ENCODE results near the gene SIGLEC7. TPM values are rescaled to one million over a fixed set of nuclear protein-coding genes. Genes with fewer than 3 reads are reported as not detected.
"Not testable (repeated sequence)": the region's sequence is repeated elsewhere in the genome, so short reads cannot be mapped to it uniquely, and the experiment has no call there.

Gene SIGLEC7
- total RNA-seq, 1 donor from 2014 or later = not detected

DNA sequence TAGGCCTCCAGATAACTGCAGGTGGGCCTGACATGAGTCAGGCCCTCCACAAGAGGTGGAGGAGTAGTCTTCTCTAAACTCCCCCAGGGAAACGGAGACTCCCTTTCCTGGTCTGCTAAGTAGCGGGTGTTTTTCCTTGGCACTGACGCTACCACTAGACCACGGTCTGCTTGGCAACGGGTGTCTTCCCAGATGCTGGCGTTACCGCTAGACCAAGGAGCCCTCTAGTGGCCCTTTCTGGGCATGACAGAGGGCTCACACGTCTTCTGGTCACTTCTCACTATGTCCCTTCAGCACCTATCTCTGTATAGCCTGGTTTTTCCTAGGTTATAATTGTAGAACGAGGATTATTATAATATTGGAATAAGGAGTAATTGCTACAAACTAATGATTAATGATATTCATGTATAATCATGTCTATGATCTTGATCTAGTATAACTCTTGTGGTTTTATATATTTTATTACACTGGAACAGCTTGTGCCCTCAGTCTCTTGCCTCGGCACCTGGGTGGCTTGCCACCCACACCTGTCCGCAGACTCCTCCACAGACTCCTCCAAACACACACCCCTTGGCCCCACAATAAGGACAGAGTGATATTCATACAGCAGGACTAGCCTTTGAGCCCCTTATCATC lies 27.3 kb downstream of the SIGLEC7 start:
- CTCF ChIA-PET = interaction anchor here (1.4 kb wide), 1 partner anchor 148 kb away, joined by 5 read pairs; no protein-coding TSS in a partner anchor
- peak; percentile 43 for DNase-seq
- POLR2A ChIA-PET; H3K4me3 Mint-ChIP-seq; H3K9me3 Mint-ChIP-seq; intact Hi-C loops (cut with micrococcal nuclease); H3K4me1 Mint-ChIP-seq; H3K27ac Mint-ChIP-seq; H3K36me3 Mint-ChIP-seq (ENCODE audit: low read depth); ATAC-seq (ENCODE audit: low read depth): not testable (repeated sequence)
- TF ChIP-seq, protein P1, sequence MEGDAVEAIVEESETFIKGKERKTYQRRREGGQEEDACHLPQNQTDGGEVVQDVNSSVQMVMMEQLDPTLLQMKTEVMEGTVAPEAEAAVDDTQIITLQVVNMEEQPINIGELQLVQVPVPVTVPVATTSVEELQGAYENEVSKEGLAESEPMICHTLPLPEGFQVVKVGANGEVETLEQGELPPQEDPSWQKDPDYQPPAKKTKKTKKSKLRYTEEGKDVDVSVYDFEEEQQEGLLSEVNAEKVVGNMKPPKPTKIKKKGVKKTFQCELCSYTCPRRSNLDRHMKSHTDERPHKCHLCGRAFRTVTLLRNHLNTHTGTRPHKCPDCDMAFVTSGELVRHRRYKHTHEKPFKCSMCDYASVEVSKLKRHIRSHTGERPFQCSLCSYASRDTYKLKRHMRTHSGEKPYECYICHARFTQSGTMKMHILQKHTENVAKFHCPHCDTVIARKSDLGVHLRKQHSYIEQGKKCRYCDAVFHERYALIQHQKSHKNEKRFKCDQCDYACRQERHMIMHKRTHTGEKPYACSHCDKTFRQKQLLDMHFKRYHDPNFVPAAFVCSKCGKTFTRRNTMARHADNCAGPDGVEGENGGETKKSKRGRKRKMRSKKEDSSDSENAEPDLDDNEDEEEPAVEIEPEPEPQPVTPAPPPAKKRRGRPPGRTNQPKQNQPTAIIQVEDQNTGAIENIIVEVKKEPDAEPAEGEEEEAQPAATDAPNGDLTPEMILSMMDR (IDR thresholded peaks at IDR 0.05) = peak; percentile 69
- H3K27me3 Mint-ChIP-seq = peaks cover 22% of the 10 kb centered on the region

DNA sequence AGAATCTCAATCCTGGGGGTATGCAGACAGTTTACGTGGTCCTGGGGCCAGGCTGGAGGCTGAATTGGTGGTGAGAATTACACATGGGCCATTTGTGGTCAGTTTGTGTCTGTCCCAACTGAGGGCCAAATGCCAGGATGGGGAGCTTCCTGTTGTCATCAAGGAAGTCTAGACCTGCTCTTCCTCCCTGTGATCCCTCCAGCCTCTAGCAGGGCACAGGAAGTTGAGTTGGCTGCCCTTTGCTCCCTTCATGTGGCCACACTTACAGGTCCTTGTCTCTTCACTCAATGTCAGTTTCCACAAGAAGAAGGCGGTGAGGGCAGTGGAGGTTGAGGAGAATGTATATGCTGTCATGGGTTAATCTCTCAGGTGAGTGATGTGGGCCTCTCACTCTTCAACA lies 30.1 kb downstream of the SIGLEC7 start:
- DNase-seq = no peak
- TF ChIP-seq, protein P1 (IDR thresholded peaks at IDR 0.05) = no peak
- CTCF ChIA-PET = no interaction called here
- Mint-ChIP-seq H3K27ac (no peak overlapping the region), H3K36me3 (ENCODE audit: low read depth) (no peaks in the 10 kb centered on the region), H3K4me1 (no peaks in the 10 kb centered on the region), H3K9me3 (no peaks in the 10 kb centered on the region), H3K4me3 (no peak overlapping the region), H3K27me3 (peaks cover 13% of the 10 kb centered on the region)
- ATAC-seq (ENCODE audit: low read depth) = no peak
- intact Hi-C loops (cut with micrococcal nuclease) = no loop called here
- POLR2A ChIA-PET = no interaction called here

DNA sequence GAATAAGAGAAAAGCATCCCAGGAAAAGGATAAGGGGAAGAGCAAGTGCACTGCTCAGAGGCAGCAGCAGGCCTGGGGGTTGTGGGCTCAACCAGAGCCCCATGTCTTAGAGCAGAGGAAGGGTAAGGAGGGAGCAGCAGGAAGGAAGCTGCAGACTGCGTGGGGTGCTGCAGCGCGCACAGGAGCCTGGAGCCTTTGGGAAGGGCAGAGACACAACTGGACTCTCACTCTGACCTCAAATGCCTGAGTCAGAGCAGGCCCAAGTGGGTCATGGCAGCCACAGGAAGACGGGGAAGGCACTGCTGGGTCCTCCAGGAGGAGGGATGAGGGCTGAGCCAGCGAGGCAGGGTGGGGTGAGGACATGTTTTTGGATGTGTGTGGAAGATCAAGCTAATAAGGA lies 31.6 kb downstream of the SIGLEC7 start:
- CTCF ChIA-PET = no interaction called here
- ATAC-seq (ENCODE audit: low read depth) (no peak), DNase-seq (no peak)
- H3K27ac Mint-ChIP-seq = no peak overlapping the region
- no peaks in the 10 kb centered on the region for H3K36me3 Mint-ChIP-seq (ENCODE audit: low read depth)
- no peak overlapping the region for H3K4me3 Mint-ChIP-seq
- TF ChIP-seq, protein P1 (IDR thresholded peaks at IDR 0.05) = no peak
- intact Hi-C loops (cut with micrococcal nuclease) = no loop called here
- peaks cover 10% of the 10 kb centered on the region for H3K27me3 Mint-ChIP-seq
- H3K9me3 Mint-ChIP-seq = no peaks in the 10 kb centered on the region
- POLR2A ChIA-PET = no interaction called here
- no peaks in the 10 kb centered on the region for H3K4me1 Mint-ChIP-seq

DNA sequence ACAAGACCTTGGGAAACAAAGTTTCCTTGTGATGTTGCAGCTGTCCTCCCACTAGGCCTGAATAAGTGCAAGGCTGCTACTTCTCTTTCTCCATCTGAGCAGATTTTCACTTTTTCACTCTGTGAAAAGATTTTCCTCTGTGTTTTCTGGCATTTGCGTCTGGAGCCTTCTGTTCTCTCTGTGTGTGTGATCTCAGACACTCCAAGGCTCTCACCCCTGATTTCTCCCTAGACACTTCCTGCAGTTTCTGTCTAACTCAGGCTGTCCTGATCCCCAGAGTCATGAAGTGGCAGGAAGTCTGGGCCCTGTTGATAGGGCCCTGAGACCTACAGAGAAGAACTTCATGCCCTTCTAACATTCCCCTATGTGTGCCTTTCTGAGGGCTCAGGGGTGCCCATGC lies 37.2 kb downstream of the SIGLEC7 start:
- CTCF ChIA-PET = no interaction called here
- TF ChIP-seq, protein P1 (IDR thresholded peaks at IDR 0.05) = no peak
- no peak for ATAC-seq (ENCODE audit: low read depth)
- no peak overlapping the region for H3K4me3 Mint-ChIP-seq
- H3K4me1 Mint-ChIP-seq = no peaks in the 10 kb centered on the region
- H3K27ac Mint-ChIP-seq = no peak overlapping the region
- no peaks in the 10 kb centered on the region for H3K9me3 Mint-ChIP-seq
- POLR2A ChIA-PET = no interaction called here
- intact Hi-C loops (cut with micrococcal nuclease) = no loop called here
- DNase-seq = no peak
- peaks cover 5% of the 10 kb centered on the region for H3K27me3 Mint-ChIP-seq
- H3K36me3 Mint-ChIP-seq (ENCODE audit: low read depth) = no peaks in the 10 kb centered on the region

DNA sequence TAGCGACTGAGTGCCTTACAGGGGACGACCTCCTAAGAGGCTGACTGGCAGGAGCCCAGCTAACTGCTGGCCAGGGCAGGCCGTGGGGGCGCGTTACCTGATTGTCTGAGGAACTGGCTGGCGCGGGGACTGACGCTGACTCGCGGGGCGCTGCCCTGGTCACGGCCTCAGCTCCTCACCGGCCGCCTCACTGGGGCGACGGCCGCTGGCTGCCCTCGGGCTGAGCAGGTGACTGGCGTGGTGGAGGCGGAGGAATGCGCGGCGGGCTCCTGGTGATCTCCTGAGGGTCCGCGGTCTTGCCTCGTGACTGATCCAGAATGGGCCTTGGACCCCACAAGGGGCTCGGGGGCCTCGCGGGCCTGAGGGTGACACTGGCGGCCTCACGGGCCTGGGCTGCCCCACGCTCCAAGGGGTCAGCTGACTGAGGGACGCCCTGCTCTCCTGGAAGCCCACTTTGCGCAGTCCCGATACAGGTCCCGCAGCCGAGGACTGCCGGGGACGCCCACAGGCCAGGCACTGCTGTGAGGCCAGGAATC lies 39.3 kb downstream of the SIGLEC7 start:
- CTCF ChIA-PET = no interaction called here
- no peaks in the 10 kb centered on the region for H3K36me3 Mint-ChIP-seq (ENCODE audit: low read depth)
- H3K4me1 Mint-ChIP-seq = no peaks in the 10 kb centered on the region
- intact Hi-C loops (cut with micrococcal nuclease) = no loop called here
- ATAC-seq (ENCODE audit: low read depth) (no peak), DNase-seq (no peak)
- TF ChIP-seq, protein P1 (IDR thresholded peaks at IDR 0.05) = no peak
- no peak overlapping the region for H3K4me3 Mint-ChIP-seq
- no peaks in the 10 kb centered on the region for H3K9me3 Mint-ChIP-seq
- H3K27ac Mint-ChIP-seq = no peak overlapping the region
- H3K27me3 Mint-ChIP-seq = peaks cover 16% of the 10 kb centered on the region
- POLR2A ChIA-PET = no interaction called here

Data from activated B cell treated with CpG ODN at 0.5 μM for 24 hours (primary cell).